Measurements from ENCODE around the gene STMN3. TPM values are rescaled to one million over a fixed set of nuclear protein-coding genes. Genes with fewer than 3 reads are reported as not detected.

Gene STMN3
- total RNA-seq: 10 to 100 TPM; 15.1 to 24.7 TPM

- peaks cover 4% of the 10 kb centered on the region for H3K36me3 Mint-ChIP-seq (ENCODE audit: low read depth)
- peak within 1 kb of the TSS; percentile 85 for H3K27ac Mint-ChIP-seq
- H3K4me3 Mint-ChIP-seq: peak within 1 kb of the TSS; percentile 90
- no peaks in the 10 kb centered on the region for H3K9me3 Mint-ChIP-seq
- peaks cover 9% of the 10 kb centered on the region for H3K4me1 Mint-ChIP-seq
- peak; percentile 72 for ATAC-seq (replicated peaks)
- no peaks in the 10 kb centered on the region for H3K27me3 Mint-ChIP-seq
These were observed at the start of gene STMN3 for GRCh38 chr20:63653041-63653973. STMN3 (minus strand) TSS chr20:63653424; CDS start chr20:63653345, 79 bp downstream.

GRCh38 chr20:63702036-63702665 is 48.9 kb upstream of the STMN3 start:
- H3K9me3 Mint-ChIP-seq: no peaks in the 10 kb centered on the region
- H3K27me3 Mint-ChIP-seq: no peaks in the 10 kb centered on the region
- H3K36me3 Mint-ChIP-seq (ENCODE audit: low read depth): peaks cover 35% of the 10 kb centered on the region
- peak overlapping the region; percentile 36 for H3K27ac Mint-ChIP-seq
- ATAC-seq (replicated peaks): no peak
- H3K4me3 Mint-ChIP-seq: no peak overlapping the region
- no peaks in the 10 kb centered on the region for H3K4me1 Mint-ChIP-seq

- Mint-ChIP-seq H3K4me1 (no peaks in the 10 kb centered on the region), H3K4me3 (no peak overlapping the region), H3K36me3 (ENCODE audit: low read depth) (peaks cover 28% of the 10 kb centered on the region), H3K27me3 (no peaks in the 10 kb centered on the region), H3K27ac (peak overlapping the region; percentile 25), H3K9me3 (no peaks in the 10 kb centered on the region)
- ATAC-seq (replicated peaks): no peak
These were observed 48.3 kb upstream of the STMN3 start for GRCh38 chr20:63701329-63702035.

GRCh38 chr20:63701051-63701328 is 47.8 kb upstream of the STMN3 start:
- peak overlapping the region; percentile 25 for H3K27ac Mint-ChIP-seq
- H3K4me1 Mint-ChIP-seq: no peaks in the 10 kb centered on the region
- no peaks in the 10 kb centered on the region for H3K27me3 Mint-ChIP-seq
- no peak overlapping the region for H3K4me3 Mint-ChIP-seq
- H3K9me3 Mint-ChIP-seq: no peaks in the 10 kb centered on the region
- H3K36me3 Mint-ChIP-seq (ENCODE audit: low read depth): peaks cover 23% of the 10 kb centered on the region
- ATAC-seq (replicated peaks): no peak

GRCh38 chr20:63700199-63701050 is 47.2 kb upstream of the STMN3 start:
- no peak overlapping the region for H3K27ac Mint-ChIP-seq
- no peak overlapping the region for H3K4me3 Mint-ChIP-seq
- H3K27me3 Mint-ChIP-seq: no peaks in the 10 kb centered on the region
- no peaks in the 10 kb centered on the region for H3K9me3 Mint-ChIP-seq
- no peaks in the 10 kb centered on the region for H3K4me1 Mint-ChIP-seq
- no peak for ATAC-seq (replicated peaks)
- H3K36me3 Mint-ChIP-seq (ENCODE audit: low read depth): peaks cover 19% of the 10 kb centered on the region

- Mint-ChIP-seq H3K27ac (peak overlapping the region; percentile 82), H3K36me3 (ENCODE audit: low read depth) (peaks cover 12% of the 10 kb centered on the region), H3K27me3 (no peaks in the 10 kb centered on the region), H3K4me3 (peak overlapping the region; percentile 54), H3K4me1 (no peaks in the 10 kb centered on the region), H3K9me3 (no peaks in the 10 kb centered on the region)
- ATAC-seq (replicated peaks): no peak
These were observed 46.4 kb upstream of the STMN3 start for GRCh38 chr20:63699466-63700198.

GRCh38 chr20:63698739-63699465 is 45.7 kb upstream of the STMN3 start:
- H3K9me3 Mint-ChIP-seq: no peaks in the 10 kb centered on the region
- H3K27ac Mint-ChIP-seq: peak overlapping the region; percentile 82
- peaks cover 11% of the 10 kb centered on the region for H3K36me3 Mint-ChIP-seq (ENCODE audit: low read depth)
- peak; percentile 88 for ATAC-seq (replicated peaks)
- no peaks in the 10 kb centered on the region for H3K4me1 Mint-ChIP-seq
- peak overlapping the region; percentile 54 for H3K4me3 Mint-ChIP-seq
- H3K27me3 Mint-ChIP-seq: no peaks in the 10 kb centered on the region

GRCh38 chr20:63697868-63698545 is 44.8 kb upstream of the STMN3 start:
- H3K27ac Mint-ChIP-seq: no peak overlapping the region

GRCh38 chr20:63697357-63697867 is 44.2 kb upstream of the STMN3 start:
- Mint-ChIP-seq H3K9me3 (no peaks in the 10 kb centered on the region), H3K27me3 (no peaks in the 10 kb centered on the region), H3K4me3 (peak overlapping the region; percentile 39), H3K4me1 (no peaks in the 10 kb centered on the region), H3K27ac (peak overlapping the region; percentile 33), H3K36me3 (ENCODE audit: low read depth) (peaks cover 10% of the 10 kb centered on the region)
- no peak for ATAC-seq (replicated peaks)

More at GRCh38 chr20:63697868-63698545, 44.8 kb upstream of the STMN3 start:
- Mint-ChIP-seq H3K9me3 (no peaks in the 10 kb centered on the region), H3K4me1 (no peaks in the 10 kb centered on the region), H3K4me3 (no peak overlapping the region), H3K36me3 (ENCODE audit: low read depth) (peaks cover 10% of the 10 kb centered on the region), H3K27me3 (no peaks in the 10 kb centered on the region)
- ATAC-seq (replicated peaks): no peak

- Mint-ChIP-seq H3K4me3 (peak within 1 kb of the TSS; percentile 39), H3K27ac (peak within 1 kb of the TSS; percentile 33), H3K9me3 (no peaks in the 10 kb centered on the region), H3K4me1 (no peaks in the 10 kb centered on the region), H3K36me3 (ENCODE audit: low read depth) (peaks cover 10% of the 10 kb centered on the region), H3K27me3 (no peaks in the 10 kb centered on the region)
- ATAC-seq (replicated peaks): no peak
These were observed 43.6 kb upstream of the STMN3 start, which contains the start of gene TNFRSF6B for GRCh38 chr20:63696628-63697356. TNFRSF6B (plus strand) TSS chr20:63696652; CDS start chr20:63696768, 116 bp downstream.

- peak overlapping the region; percentile 39 for H3K4me3 Mint-ChIP-seq
- H3K36me3 Mint-ChIP-seq (ENCODE audit: low read depth): peaks cover 15% of the 10 kb centered on the region
- no peak for ATAC-seq (replicated peaks)
- H3K27ac Mint-ChIP-seq: no peak overlapping the region
- no peaks in the 10 kb centered on the region for H3K27me3 Mint-ChIP-seq
- H3K9me3 Mint-ChIP-seq: no peaks in the 10 kb centered on the region
- H3K4me1 Mint-ChIP-seq: peaks cover 3% of the 10 kb centered on the region
These were observed 43.0 kb upstream of the STMN3 start for GRCh38 chr20:63696306-63696627.
